ENCODE results near the gene CFAP100.

DNA sequence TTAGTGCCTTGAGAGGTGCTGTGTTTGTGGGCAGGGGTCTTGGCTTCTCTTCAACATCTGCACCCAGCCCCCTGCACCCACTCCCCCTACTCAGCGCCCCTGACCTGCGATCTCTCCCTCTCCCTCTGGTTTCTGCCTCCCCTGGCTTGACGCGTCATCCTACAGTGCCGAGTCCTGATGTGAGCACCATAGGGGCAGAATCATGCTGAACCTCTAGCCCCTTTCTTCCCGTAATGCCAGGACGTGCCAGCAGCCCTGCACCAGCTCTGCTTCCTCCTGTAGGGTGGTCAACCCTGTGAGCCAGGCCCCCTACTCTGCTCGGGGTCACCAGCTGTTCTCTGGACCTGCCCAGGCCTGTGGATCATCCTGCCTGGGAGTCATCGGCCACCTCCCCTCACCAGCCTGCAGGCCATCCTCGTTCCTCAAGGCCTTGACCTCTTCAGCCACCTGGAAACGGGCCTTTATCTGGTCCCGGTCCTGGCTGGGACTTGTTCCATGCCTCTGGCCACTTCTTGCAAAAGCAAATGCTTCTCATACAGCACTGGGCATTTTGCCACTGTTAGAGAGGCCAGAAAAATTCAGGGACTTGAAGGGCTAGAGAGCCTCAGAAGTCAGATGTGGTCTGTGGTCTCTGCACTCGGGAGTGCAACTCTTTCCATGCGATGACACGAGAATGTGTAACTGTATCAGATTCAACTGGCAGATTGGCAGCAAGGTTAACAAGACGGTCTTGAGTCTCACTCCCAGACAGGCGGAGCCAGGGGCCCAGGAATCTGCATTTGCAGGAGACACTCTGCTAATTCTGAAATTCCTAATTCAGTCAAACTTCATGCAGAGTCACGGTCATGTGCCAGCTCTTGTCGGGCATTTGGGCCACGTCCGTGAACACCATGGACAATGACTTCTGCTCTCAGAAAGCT is 20.8 kb upstream of the CFAP100 start:
- no peak for TF ChIP-seq RAD21 (IDR thresholded peaks at IDR 0.05; ENCODE audit: low read length)
- TF ChIP-seq, protein P1, sequence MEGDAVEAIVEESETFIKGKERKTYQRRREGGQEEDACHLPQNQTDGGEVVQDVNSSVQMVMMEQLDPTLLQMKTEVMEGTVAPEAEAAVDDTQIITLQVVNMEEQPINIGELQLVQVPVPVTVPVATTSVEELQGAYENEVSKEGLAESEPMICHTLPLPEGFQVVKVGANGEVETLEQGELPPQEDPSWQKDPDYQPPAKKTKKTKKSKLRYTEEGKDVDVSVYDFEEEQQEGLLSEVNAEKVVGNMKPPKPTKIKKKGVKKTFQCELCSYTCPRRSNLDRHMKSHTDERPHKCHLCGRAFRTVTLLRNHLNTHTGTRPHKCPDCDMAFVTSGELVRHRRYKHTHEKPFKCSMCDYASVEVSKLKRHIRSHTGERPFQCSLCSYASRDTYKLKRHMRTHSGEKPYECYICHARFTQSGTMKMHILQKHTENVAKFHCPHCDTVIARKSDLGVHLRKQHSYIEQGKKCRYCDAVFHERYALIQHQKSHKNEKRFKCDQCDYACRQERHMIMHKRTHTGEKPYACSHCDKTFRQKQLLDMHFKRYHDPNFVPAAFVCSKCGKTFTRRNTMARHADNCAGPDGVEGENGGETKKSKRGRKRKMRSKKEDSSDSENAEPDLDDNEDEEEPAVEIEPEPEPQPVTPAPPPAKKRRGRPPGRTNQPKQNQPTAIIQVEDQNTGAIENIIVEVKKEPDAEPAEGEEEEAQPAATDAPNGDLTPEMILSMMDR (conservative IDR thresholded peaks at IDR 0.05; ENCODE audit: low read depth, low read length): no peak
- no peak for TF ChIP-seq RCOR1 (IDR thresholded peaks at IDR 0.05; ENCODE audit: insufficient replicate concordance, low read length)
- TF ChIP-seq RFX5 (IDR thresholded peaks at IDR 0.05; ENCODE audit: low read depth, low read length): no peak
- no peak for TF ChIP-seq CHD1 (IDR thresholded peaks at IDR 0.05; ENCODE audit: low read depth, low read length)
- no peak for TF ChIP-seq POLR2A (IDR thresholded peaks at IDR 0.05; ENCODE audit: low read depth, low read length)
